Dermis lymphatic vessel endothelial cell (primary cell): Measurements from ENCODE around the gene HPS4. TPM values are rescaled to one million over a fixed set of nuclear protein-coding genes. Genes with fewer than 3 reads are reported as not detected.

Experiments used
- total RNA-seq: library from RNA; depleted of rRNA; stranded (reverse); fragments of >200 nt; gene quantifications from 2 replicates; pipeline ENCODE4 v1.2.1, GENCODE V29; 2014

Gene HPS4
- 13.1 and 18.4 TPM in 2 replicates for total RNA-seq

GRCh38 chr22:26483439-26484359 is at the start of gene HPS4, which contains the start of gene SRRD:
TSS of gene HPS4 (minus strand) at chr22:26483783. CDS start at chr22:26481762, 2,021 bp downstream.
TSS of gene SRRD (plus strand) at chr22:26483877. CDS start at chr22:26483891, 14 bp downstream.

GRCh38 chr22:26512149-26512793 is 28.7 kb upstream of the HPS4 start, which contains the start of gene TFIP11:
TSS of gene TFIP11 (minus strand) at chr22:26512473. CDS start at chr22:26510272, 2,201 bp downstream.

DNA sequence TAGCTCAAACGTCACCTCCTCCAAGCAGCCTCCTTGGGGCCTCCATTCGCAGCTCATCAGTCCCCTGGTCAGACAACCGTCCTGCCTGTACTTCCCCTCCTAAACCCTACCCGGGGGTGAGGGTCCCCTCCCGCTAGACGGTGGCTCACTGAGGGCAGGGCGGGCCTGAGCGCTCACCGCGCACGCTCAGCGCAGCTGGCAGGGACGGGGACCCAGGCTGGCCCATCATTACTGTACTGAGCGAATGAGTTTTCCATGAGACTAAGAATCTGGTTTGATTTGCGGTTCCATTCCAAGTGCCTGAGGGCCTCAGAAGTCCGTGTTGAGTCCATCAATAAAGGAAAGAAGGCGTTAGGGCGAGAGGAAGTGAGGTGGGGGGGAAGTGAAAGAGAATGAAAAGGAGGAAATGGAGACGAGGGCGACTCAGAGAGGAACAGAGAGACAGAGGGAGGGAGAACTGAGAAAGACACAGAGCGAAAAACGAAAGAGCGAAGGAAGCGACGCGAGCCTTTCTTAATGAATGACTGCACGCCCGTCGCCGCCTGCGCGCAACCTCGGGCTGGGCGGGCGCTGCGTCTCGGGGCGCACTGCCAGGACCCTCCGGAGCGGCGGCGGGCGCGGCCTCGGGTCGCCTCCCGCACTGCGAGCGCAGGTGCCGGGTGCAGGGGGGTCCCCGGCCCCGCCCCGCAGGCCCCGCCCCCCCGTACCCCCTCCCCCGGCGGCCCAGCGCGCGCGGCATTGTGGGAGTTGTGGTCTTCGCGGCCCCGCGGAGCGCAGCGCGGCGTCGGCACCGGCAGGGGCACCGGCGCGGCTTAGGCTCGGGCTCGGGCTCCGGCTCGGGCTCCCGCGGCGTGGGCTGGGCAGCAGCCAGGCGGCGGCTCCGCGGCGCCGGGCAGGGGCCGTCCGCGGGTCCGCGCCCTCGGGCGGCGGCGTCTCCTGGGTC is 54.8 kb downstream of the HPS4 start, which contains the start of gene ASPHD2:
ASPHD2 (plus strand) TSS at position 746 of the 943 bp plus-strand sequence. CDS start 4,356 bp downstream, outside the sequence.

Other genes with a start within 250 kb of the HPS4 start
- gene ASPHD2, start 54.5 kb downstream of the HPS4 start, total RNA-seq, result 0.65 and 1.1 TPM in 2 replicates
- 14.7 and 15.6 TPM in 2 replicates for gene SRRD, start 94 bp upstream of the HPS4 start, total RNA-seq
- 32.7 and 37.6 TPM in 2 replicates for gene TFIP11, start 28.7 kb upstream of the HPS4 start, total RNA-seq
- gene TPST2, start 106.3 kb upstream of the HPS4 start, total RNA-seq, result 49.1 and 78.6 TPM in 2 replicates
- gene CRYBB1, start 134.2 kb upstream of the HPS4 start, total RNA-seq, result 0.33 and 0.52 TPM in 2 replicates
- 0.22 TPM in 1 of 2 replicates, not detected in the other for gene CRYBA4, start 138.2 kb upstream of the HPS4 start, total RNA-seq
- 0.69 and 0.98 TPM in 2 replicates for gene MIAT, start 173.8 kb upstream of the HPS4 start, total RNA-seq